Breast epithelium (tissue), 3 donors: ENCODE data around the gene CD200R1.

Experiments used
- POLR2A ChIP-seq: fragments of 450-650 bp; IDR thresholded peaks from one replicate; pipeline ENCODE4 v1.6.1; 2016; ENCODE audit warnings: antibody characterized with exemption, mild to moderate bottlenecking, moderate library complexity
- POLR2AphosphoS5 ChIP-seq, 3 donors: sonication (generic); formaldehyde crosslinking; IDR thresholded peaks; one replicate each; pipeline ENCODE4 v1.6.1; 2017; ENCODE audit warnings: antibody characterized with exemption in 3 of 3
- TF ChIP-seq, protein P1 (sequence below), 3 donors: fragments of 450-650 bp; IDR thresholded peaks; one replicate each; pipeline ENCODE4 v1.5.1; 2016 to 2017; ENCODE audit warnings: antibody characterized with exemption in 3 of 3, mild to moderate bottlenecking in 3 of 3, moderate library complexity in 3 of 3

- TF ChIP-seq, protein P1, sequence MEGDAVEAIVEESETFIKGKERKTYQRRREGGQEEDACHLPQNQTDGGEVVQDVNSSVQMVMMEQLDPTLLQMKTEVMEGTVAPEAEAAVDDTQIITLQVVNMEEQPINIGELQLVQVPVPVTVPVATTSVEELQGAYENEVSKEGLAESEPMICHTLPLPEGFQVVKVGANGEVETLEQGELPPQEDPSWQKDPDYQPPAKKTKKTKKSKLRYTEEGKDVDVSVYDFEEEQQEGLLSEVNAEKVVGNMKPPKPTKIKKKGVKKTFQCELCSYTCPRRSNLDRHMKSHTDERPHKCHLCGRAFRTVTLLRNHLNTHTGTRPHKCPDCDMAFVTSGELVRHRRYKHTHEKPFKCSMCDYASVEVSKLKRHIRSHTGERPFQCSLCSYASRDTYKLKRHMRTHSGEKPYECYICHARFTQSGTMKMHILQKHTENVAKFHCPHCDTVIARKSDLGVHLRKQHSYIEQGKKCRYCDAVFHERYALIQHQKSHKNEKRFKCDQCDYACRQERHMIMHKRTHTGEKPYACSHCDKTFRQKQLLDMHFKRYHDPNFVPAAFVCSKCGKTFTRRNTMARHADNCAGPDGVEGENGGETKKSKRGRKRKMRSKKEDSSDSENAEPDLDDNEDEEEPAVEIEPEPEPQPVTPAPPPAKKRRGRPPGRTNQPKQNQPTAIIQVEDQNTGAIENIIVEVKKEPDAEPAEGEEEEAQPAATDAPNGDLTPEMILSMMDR (IDR thresholded peaks at IDR 0.05) = no peak
- TF ChIP-seq POLR2AphosphoS5 (IDR thresholded peaks at IDR 0.05) (no peak), POLR2A (no peak)
These were observed 43.0 kb downstream of the CD200R1 start for GRCh38 chr3:112931736-112932521.
